Adrenal gland (tissue), 5 donors: ENCODE measurements around the gene ANKRD6.

Experiments
- CTCF ChIP-seq, 6 experiments: fragments of 450-650 bp in 4 of 6; fragments of 200-600 bp in 2 of 6; sonication (generic) in 1 of 6; IDR thresholded peaks; 1 replicate in 5 of 6; 2 replicates in 1 of 6; pipeline versions ENCODE4 v1.5.1 to v1.8.0; 2016 to 2021; ENCODE audit warnings: antibody characterized with exemption in 6 of 6, mild to moderate bottlenecking in 2 of 6, moderate library complexity in 1 of 6
- POLR2A ChIP-seq, 2 donors: fragments of 450-650 bp; IDR thresholded peaks; one replicate each; pipeline ENCODE4 v1.6.1; 2017; ENCODE audit warnings: antibody characterized with exemption in 2 of 2, mild to moderate bottlenecking in 2 of 2, moderate library complexity in 1 of 2
- donor health status: DM: no; HTN: no; CAD: no.

- TF ChIP-seq POLR2A (IDR thresholded peaks at IDR 0.05) (no peak), CTCF (IDR thresholded peaks at IDR 0.05) (no peak)
Measured at GRCh38 chr6:89536231-89536630, 103.3 kb downstream of the ANKRD6 start.
